GM21381 (cell line): ENCODE measurements around the gene GBP7.
A peak's percentile ranks its signal among the peaks of the same experiment; 100 is the strongest.
"Not testable (repeated sequence)": the region's sequence is repeated elsewhere in the genome, so short reads cannot be mapped to it uniquely, and the experiment has no call there.

Experiments used
- ATAC-seq: cut with Tn5 transposase; IDR thresholded peaks from one replicate; pipeline ENCODE4 v1.9.1; 2021; ENCODE audit warnings: mild to moderate bottlenecking, moderate library complexity; ENCODE audit not compliant: unreplicated experiment

GBP7 gene, protein sequence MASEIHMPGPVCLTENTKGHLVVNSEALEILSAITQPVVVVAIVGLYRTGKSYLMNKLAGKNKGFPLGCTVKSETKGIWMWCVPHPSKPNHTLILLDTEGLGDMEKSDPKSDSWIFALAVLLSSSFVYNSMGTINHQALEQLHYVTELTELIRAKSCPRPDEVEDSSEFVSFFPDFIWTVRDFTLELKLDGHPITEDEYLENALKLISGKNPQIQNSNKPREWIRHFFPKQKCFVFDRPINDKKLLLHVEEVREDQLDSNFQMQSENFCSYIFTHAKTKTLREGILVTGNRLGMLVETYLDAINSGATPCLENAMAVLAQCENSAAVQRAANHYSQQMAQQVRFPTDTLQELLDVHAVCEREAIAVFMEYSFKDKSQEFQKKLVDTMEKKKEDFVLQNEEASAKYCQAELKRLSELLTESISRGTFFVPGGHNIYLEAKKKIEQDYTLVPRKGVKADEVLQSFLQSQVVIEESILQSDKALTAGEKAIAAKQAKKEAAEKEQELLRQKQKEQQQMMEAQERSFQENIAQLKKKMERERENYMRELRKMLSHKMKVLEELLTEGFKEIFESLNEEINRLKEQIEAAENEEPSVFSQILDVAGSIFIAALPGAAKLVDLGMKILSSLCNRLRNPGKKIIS

GRCh38 chr1:89175601-89176256 lies at the start of gene GBP7:
GBP7 (minus strand) TSS chr1:89176003; CDS start chr1:89171935, 4,068 bp downstream.
- ATAC-seq: no peak

DNA sequence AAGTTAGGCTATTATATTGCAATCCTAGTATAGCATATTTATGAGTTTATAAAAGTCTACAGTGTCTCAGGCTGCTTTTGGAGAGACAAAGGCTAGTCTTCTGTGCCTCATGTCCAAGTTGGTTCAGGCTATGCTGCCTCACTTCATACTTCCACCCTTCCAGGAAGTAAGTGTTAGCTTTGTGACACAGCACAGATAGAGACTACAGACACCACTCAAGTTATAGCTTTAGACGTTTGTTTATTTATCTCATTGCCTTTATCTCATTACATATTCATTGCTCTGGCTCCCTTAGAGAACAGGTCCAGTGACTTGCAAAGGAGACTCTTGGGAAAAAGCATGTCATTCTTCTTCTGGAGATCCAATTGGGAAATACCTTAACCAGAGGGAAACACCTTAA lies 45.5 kb upstream of the GBP7 start:
- no peak for ATAC-seq

DNA sequence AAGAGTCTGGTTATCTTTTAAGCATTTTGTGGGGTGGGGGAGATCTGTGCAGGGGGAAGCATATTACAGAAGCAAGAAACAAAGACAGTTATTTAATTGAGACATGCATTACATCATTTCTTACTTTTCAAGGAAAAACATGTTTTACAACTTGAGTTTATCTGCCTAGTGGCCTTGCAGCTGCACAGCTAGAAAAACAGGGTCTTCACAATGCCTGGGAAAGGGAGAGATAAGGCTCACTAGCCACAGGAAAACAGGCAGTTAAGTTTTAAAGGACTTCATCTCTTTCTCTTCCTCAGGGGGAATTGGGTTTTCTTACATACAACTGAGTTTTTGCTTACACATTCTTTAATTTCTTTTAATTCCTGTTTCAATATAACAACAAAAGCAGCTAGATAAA lies 44.0 kb upstream of the GBP7 start:
- ATAC-seq: not testable (repeated sequence)

- ATAC-seq: not testable (repeated sequence)
These were observed 43.1 kb upstream of the GBP7 start for GRCh38 chr1:89218941-89219340.

- ATAC-seq: no peak
These were observed 37.5 kb upstream of the GBP7 start for GRCh38 chr1:89213347-89213746.

GRCh38 chr1:89211035-89211634 lies 35.3 kb upstream of the GBP7 start:
- ATAC-seq: no peak

GRCh38 chr1:89206373-89206772 lies 30.6 kb upstream of the GBP7 start:
- no peak for ATAC-seq

- ATAC-seq: no peak
These were observed 27.4 kb upstream of the GBP7 start for GRCh38 chr1:89203166-89203565.

GRCh38 chr1:89201106-89201794 lies 25.4 kb upstream of the GBP7 start:
- peak; percentile 72 for ATAC-seq

DNA sequence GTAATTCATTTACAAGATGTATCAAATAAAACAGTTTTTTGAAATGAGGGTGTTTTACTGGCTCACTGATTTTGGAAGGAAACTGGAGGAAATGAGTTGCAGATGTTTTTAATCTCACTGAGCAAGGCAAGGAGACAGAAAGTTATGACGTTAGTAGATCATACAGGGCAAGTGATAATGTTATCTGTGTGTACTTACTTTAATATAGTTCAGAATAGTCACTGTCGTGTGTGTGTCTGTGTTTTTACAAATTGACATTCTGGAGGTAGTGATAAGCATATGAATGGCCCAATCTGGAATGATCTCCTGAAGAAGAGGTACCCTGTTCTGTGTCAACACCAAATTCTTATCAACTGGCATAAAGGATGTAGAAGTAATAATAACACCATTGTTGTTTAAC lies 24.9 kb upstream of the GBP7 start:
- ATAC-seq: no peak

GRCh38 chr1:89199525-89200031 lies 23.8 kb upstream of the GBP7 start:
- ATAC-seq: no peak

GRCh38 chr1:89198491-89199072 lies 22.8 kb upstream of the GBP7 start, which contains the start of gene GBP4:
GBP4 (minus strand) TSS chr1:89198942; CDS start chr1:89198834, 108 bp downstream.
- ATAC-seq: peak; percentile 50

DNA sequence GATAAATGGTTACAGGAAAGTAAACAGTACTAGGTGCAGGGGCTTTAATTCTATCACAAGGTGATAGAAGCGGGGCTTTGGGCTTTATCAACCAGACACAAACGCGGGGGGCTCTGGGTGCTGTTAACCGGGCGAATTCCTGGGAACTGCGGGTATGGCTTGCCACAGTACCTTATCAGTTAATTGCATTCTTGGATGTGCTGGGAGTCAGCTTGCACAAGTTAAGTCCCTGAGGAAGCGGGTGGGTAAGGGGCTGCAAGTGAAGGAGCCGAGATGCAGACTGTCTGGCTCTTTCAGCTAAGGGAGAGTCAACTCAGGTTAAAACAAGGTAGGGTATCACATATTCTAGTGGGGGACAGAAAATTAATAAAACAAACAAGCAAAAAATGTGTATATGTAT lies 22.3 kb upstream of the GBP7 start:
- ATAC-seq: no peak

DNA sequence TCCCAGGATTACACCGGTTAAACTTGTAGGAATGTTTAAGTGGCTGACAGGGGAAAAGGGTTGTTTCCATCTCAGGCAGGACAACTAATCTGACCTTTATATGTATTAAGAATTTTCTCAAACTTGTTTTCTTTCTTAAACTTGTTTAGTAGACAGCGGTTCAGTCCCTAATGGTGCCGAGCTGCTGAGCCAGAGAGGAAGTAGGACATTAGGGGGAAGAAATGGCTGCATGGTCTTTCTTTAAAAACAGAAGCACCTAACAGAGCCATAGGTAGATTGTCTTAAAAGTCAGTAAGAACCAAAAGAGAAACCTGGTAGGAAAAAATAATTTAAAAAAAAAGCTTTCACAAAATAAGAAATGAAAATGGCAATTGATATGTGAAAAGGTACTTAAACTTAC lies 19.7 kb upstream of the GBP7 start:
- ATAC-seq: no peak

DNA sequence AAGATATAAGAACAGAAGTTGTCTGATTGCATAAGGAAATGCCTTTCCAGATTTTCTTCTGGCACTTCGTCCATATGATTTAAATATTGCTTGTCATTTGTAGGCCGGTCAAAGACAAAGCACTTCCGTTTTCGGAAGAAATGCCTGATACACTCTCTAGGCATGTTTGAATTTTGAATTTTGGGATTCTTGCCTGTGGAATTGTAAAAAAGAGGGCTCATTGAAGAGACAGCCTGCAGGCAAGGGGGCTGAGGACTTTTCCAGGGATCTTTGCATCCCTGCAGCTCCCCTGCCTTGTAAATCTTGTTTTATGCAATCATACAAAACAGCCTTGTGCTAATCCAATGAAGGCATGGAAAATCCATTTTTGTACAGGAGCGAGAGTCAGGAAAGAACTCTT lies 15.5 kb upstream of the GBP7 start:
- ATAC-seq: no peak

DNA sequence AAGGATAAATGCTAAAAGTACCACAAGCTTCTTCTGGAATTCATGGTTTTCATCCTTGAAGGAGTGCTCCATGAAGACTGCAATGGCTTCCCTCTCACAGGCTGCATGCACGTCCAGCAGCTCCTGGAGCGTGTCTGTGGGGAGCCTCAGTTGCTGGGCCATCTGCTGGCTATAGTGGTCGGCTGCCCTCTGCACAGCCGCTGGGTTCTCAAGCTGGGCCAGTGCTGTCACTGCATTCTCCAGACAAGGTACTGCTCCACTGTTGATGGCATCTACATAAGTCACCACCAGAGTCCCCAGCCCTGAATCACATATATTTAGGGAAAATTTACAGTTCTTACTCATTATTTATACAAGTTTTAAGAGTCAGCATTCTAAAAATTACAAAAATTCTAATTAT lies 14.2 kb upstream of the GBP7 start:
- no peak for ATAC-seq

GRCh38 chr1:89179343-89179742 lies 3.5 kb upstream of the GBP7 start:
- no peak for ATAC-seq

GRCh38 chr1:89176971-89177370 lies 1.2 kb upstream of the GBP7 start:
- ATAC-seq: no peak

- no peak for ATAC-seq
These were observed 1.3 kb downstream of the GBP7 start for GRCh38 chr1:89174491-89174890.

DNA sequence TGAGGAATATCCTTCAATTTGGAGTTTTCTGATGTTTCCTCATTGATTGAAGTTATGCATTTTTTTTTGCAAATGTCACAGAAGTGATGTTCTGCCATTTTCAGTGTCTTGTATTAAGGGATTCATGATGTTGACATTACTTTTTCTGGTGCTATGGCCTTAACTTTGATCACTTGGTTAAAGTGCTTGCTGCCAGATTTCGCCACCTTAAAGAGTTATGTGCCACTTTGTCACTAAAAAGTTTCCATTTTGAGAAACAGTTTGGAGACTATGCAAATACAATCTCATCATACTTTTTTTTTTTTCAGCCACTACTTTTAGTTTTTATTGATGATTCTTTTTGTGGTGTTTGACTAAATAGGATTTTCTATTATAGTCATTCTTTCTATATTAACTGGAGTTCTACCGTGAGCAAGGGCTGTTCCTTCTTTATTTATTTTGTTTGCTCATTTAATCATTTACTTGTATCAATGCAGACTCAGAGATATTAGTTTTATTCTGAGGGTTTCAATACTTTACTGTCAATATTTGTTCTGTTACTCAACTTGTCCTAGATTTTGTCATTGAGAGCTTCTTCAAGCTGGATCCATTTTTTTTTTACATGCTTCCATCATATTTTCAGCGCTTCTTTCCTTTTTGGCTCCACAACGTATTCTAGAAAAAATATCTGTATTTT lies 3.2 kb downstream of the GBP7 start:
- no peak for ATAC-seq
